KOPT-K1 (cell line): ENCODE data around the gene MXD3.
A peak's percentile ranks its signal among the peaks of the same experiment; 100 is the strongest.
"Not testable (repeated sequence)": the region's sequence is repeated elsewhere in the genome, so short reads cannot be mapped to it uniquely, and the experiment has no call there.

Experiments
- H3K27ac ChIP-seq: fragments of 200-600 bp; sonication (generic); 2 replicates; pipeline ENCODE4 v1.5.1; 2016; ENCODE audit warnings: antibody characterized with exemption, mild to moderate bottlenecking, low read depth, low read length; ENCODE audit not compliant: poor library complexity, severe bottlenecking
- H3K36me3 ChIP-seq: fragments of 200-600 bp; sonication (generic); 2 replicates; pipeline ENCODE4 v1.5.1; 2017; ENCODE audit warnings: antibody characterized with exemption, mild to moderate bottlenecking, low read length, moderate library complexity; ENCODE audit not compliant: insufficient read depth
- H3K9me3 ChIP-seq: fragments of 200-600 bp; sonication (generic); 2 replicates; pipeline ENCODE4 v1.5.1; 2017; ENCODE audit warnings: antibody characterized with exemption, low read length, mild to moderate bottlenecking; ENCODE audit not compliant: insufficient read depth, poor library complexity, severe bottlenecking

Gene MXD3

GRCh38 chr5:177315411-177315810 lies 3.7 kb upstream of the MXD3 start:
- no peaks in the 10 kb centered on the region for H3K9me3 ChIP-seq
- no peak overlapping the region for H3K27ac ChIP-seq
- H3K36me3 ChIP-seq = peaks cover 8% of the 10 kb centered on the region; the same call in 1 of the 2 replicates

DNA sequence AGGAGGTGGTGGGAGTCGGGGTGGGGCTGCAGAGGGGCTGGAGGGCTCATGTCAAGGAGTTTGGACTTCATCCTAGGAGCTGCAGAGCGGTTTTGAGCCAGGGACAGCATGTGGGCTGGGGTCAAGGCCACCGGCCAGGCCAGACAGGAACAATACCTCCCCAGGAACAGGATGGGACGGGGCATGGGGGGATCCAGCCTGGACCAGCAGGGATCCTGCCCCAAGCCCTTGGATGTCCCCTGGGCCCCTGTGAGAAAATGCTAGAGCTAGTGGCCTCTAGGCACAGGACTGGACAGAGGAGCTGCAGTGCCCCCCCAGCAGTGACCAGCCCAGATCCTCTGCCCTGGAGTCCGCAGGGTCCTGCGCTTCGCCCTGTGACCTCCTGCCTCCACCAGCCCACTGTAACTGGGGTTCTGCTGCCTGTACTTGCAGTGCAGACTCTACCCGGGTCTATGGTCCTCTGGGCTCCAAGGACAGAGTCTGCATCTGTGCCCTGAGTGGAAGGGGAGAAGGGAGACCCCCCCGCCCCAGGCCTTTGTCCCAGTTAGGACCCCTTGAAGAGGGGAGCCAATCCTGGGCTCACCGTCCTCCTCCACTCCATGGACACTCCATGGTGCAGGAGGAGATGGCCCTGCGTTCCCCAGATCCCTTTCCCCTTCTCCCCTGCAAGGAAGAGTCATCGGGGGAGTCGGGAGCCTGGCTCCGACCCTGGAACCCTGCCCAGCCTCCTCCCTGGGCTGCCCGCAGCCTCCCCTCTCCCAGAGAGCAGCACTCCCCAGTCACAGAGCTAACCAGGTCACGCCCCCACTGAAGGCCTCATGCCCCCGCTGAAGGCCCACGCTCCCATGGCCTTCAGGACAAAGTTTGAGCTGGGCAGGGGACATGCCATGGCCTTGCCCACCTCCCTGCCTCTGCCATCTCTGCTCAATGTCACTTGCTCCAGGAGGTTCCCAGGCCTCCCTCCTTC lies 3.0 kb upstream of the MXD3 start:
- H3K27ac ChIP-seq = no peak overlapping the region
- H3K9me3 ChIP-seq = no peaks in the 10 kb centered on the region
- H3K36me3 ChIP-seq = peaks cover 16% of the 10 kb centered on the region

- peaks cover 25% of the 10 kb centered on the region for H3K36me3 ChIP-seq
- no peaks in the 10 kb centered on the region for H3K9me3 ChIP-seq
- H3K27ac ChIP-seq = no peak overlapping the region
Observed at GRCh38 chr5:177313561-177314259, 2.0 kb upstream of the MXD3 start.

DNA sequence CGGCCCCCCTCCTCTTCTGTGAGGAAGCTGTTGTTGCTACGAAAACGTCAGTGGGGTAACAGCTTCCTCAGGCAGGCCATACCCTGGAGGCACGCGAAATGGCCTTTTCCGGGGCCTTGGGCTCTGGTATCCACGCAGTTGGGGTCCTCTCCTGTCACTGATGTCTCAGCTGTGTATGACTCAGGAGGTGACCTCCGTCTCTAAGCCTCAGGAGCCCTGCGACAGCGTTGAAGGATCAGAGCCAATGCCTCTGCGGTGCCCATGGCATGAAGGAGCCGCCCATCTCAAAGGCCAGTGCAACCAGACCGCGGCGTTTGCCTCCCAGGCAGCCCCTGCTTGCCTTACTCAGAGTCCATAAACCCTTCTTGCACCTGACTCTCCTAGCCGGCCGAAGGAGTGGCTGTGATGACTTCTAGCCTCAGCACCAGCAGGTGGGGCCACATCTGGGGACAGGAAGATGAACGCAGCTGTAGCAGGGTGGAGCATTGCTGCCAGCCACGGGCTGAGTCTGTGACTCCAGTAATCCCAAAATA lies 1.0 kb upstream of the MXD3 start:
- Histone ChIP-seq H3K36me3 (peaks cover 35% of the 10 kb centered on the region), H3K27ac (peak overlapping the region; percentile 93), H3K9me3 (no peaks in the 10 kb centered on the region)

GRCh38 chr5:177311392-177311722 lies 341 bp downstream of the MXD3 start:
- no peaks in the 10 kb centered on the region for H3K9me3 ChIP-seq
- peaks cover 44% of the 10 kb centered on the region for H3K36me3 ChIP-seq
- peak overlapping the region; percentile 93 for H3K27ac ChIP-seq

DNA sequence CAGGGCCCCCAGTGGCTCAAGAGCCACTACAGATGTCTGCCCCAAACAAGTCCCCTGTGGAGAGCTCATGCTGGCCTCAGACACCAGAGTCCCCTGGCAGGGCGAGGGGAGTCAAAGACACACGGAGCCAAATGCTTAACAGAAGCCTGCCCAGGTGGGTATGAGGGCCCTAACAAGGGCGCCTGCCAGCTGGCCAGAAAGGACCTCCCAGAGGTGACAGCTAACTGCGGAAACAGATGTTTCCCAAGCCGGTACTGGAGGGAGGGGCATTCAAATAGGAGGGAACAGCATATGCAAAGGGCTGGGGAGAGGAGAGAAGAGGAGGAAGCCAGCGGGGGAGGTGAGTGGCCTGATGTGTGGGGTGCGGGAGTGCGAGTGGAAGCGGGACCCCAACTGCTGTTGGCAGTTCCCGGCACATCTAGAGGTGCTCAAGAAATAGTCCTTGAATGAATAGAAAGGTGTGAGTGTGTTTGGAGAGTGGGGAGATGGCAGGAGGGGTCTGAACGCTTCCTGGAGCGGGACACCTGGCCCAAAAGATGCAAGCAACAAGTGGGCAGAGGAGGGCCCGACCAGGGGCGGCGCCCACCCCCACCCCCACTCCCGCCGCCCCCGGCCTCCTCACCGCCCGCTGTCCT lies 824 bp downstream of the MXD3 start:
- peaks cover 49% of the 10 kb centered on the region for H3K36me3 ChIP-seq
- H3K27ac ChIP-seq = peak overlapping the region; percentile 93
- H3K9me3 ChIP-seq = no peaks in the 10 kb centered on the region

GRCh38 chr5:177310332-177310731 lies 1.4 kb downstream of the MXD3 start:
- no peaks in the 10 kb centered on the region for H3K9me3 ChIP-seq
- peaks cover 54% of the 10 kb centered on the region for H3K36me3 ChIP-seq
- peak overlapping the region; percentile 93 for H3K27ac ChIP-seq

DNA sequence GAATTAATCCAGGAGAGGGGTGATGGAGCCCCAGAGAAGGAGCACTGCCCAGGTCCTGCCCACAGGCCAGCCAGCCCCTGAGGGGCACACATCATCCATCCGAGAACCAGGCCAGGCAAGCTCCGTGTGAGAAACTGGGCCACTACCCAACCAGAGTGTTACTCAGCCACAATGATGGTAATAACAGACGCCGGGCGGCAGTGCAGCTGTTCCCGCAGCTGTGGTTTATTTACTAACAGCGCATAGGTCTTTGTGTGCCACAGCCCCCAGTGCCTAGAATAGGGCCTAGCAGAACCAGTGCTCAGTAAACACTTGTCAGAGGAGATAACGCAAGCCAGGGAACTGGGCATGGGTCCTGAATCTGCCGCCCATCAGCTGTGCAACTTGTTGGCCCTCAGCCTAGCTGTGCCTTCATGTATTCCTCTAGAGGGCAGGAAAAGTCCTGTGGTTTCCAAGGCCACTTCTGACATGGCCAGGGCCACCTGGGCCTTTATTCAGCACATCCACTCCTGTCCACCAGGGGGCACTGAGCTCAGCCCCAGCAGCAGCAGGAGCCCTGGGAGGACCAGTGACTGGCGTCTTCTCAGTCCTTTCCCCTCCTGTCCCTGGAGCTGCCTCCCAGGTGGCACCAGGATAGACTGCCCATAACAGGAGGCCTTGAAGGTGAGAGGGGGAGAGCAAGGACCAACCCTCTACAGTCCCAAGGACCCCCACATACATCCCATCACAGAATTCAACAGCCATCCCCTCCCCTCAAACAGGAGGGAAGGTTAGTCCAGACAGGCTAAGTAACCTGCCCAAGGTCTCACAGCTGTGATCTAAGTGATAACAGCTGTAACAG lies 2.1 kb downstream of the MXD3 start:
- Histone ChIP-seq H3K27ac (peak overlapping the region; percentile 93), H3K36me3 (peaks cover 55% of the 10 kb centered on the region), H3K9me3 (no peaks in the 10 kb centered on the region)

DNA sequence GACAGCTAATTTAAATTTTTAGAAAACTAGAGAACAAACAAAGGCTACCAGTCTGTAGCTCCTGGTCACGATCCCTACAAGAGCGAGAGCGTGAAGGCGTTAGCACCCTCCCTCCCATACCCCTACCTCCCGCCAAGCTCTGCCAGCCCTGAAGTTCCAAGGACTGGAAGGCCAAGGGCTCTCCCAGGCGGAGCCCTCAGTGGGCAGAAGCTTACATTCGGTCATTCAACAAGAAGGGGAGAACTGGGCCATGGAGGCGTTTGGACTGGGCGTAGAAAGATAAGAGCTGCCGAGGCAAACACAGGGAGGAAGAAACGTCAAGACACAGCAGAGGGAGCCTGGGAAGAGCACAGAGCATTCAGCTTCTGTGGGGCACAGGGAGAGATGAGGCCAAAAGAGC lies 3.0 kb downstream of the MXD3 start:
- Histone ChIP-seq H3K36me3 (peaks cover 55% of the 10 kb centered on the region), H3K27ac (peak overlapping the region; percentile 15)

DNA sequence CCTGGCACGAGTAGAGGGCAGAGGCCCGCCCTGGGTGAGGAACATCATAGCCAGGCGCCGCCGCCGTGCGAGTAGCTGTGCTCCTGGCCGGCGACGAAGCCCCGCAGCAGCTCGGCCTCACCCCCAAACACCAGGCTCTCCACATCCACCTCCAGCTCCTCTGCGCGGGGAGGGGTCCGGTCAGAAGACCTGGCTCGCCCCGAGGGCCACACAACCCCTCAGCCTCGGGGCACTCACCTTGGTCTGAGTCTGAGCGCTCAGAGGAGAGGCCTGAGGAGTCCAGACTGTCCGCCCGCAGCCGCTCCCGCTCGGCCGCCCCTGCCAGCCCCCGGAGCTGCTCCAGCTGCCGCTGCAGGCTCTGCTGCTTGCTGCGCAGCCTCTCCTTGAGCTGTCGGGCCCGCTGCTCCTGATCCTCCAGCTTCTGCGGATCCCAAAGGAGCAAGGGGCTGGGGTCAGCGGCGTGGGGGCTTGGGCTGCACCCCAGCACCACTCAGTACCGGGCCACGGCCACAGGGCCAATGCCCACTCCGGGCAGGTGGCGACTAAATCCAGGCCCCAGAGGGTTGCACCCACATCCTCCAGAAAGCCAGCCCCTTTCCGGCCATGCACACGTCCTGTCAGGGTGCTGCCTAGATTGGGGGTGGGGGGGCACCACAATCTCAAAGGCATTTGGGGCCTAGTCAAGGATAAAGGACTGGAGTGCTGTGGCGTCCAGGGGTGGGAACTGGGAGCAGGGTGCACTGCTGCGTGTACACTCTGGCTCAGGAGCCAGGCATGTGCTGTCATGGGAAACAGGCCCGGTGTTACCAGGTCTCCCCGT lies 3.9 kb downstream of the MXD3 start:
- H3K36me3 ChIP-seq = peaks cover 55% of the 10 kb centered on the region
- no peak overlapping the region for H3K27ac ChIP-seq
- H3K9me3 ChIP-seq = no peaks in the 10 kb centered on the region

More for the DNA sequence above, 3.0 kb downstream of the MXD3 start:
- H3K9me3 ChIP-seq = no peaks in the 10 kb centered on the region

DNA sequence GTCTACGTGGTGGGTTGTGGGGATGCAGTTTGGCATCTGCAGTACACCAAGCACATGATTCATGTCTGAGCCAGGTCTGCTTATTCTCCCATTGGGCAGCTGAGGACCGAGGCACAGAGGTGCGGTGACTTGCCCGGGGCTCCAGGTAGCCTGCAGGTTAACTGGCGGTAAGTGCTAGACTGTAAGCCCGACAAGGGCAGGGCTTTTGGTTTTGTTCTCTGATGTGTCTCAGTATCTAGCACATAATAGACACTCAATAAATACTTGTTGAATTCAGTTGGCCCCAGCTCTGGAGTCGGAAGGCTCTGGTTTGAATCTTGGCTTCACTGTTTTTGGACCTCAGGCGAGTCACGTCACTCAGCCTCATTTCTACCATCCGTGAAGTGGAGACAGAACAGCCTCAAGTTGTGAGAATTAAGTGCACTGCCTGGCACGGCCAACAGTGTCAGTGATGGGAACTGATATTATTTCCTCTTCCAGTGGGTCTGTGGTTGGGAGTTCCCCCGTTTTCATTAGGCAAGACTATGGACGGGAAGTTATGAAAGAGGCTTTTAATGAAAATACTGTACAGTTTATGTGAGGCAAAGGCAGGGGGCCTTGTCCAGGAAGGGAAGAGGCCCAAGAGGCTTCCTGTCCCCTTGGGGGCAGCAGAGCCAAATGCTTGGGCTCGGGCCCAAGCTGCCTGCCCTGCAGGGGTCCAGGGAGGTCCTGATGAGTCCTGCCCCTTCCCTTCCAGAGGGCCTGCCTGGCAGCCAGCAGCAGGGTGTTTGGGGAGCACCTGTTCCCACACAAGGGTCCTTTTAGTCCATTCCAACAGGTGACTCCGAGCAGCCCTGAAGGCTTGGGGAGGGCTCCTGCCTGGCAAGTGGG lies 4.8 kb downstream of the MXD3 start:
- Histone ChIP-seq H3K9me3 (no peaks in the 10 kb centered on the region), H3K36me3 (peaks cover 58% of the 10 kb centered on the region), H3K27ac (no peak overlapping the region)

DNA sequence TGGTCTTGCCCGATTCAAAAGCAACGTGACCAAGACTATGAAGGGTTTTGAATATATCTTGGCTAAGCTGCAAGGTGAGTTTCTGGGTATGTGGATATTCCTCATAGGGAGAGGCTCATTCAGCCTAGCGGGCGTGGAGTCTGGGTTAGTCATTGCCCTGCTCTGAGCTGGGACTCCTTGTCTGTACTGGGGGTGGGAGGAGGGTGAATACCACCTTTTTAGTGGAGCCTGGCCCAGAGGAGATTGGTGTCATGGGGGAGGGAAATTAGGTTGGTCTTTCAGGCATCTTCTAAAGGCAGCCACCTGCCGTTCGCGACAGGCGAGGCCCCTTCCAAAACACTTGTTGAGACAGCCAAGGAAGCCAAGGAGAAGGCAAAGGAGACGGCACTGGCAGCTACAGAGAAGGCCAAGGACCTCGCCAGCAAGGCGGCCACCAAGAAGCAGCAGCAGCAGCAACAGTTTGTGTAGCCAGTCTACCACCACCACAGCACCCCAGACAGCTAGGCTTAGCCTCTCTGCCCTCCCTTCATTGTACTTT lies 5.5 kb downstream of the MXD3 start:
- not testable (repeated sequence) for H3K27ac ChIP-seq, H3K9me3 ChIP-seq
- peaks cover 65% of the 10 kb centered on the region for H3K36me3 ChIP-seq
